H1 (cell line): ENCODE results near the gene KCNJ10. TPM values are rescaled to one million over a fixed set of nuclear protein-coding genes. Genes with fewer than 3 reads are reported as not detected.

Experiments used
- CTCF ChIA-PET: fragments of 300-600 bp; sonication (Branson Sonifier 250); formaldehyde crosslinking; loops from one replicate; lab custom pipeline; 2021; ENCODE audit not compliant: partially characterized antibody; lab: Charles Lee
- POLR2A ChIA-PET: fragments of 300-600 bp; sonication (Branson Sonifier 250); formaldehyde crosslinking; loops from one replicate; lab custom pipeline; 2021; ENCODE audit warnings: inconsistent platforms; ENCODE audit not compliant: partially characterized antibody; lab: Charles Lee
- DNase-seq, 2 experiments: peaks; one replicate each; pipeline versions ENCODE4 v3.0.0 to v3.0.0-alpha.2; 2010 to 2022; ENCODE audit warnings: low spot score in 2 of 2, low read depth in 1 of 2, mixed read lengths in 1 of 2
- FAIRE-seq: peaks from 2 replicates; lab custom pipeline; 2011; peaks lifted over from hg19 to GRCh38; lab: Jason Lieb, UNC
- H2AFZ ChIP-seq: 2 replicates; pipeline ENCODE4 v1.8.1; 2012; ENCODE audit warnings: low read length, inconsistent platforms
- H2AK5ac ChIP-seq: 2 replicates; pipeline ENCODE4 v1.6.1; 2013; ENCODE audit warnings: low read depth, low read length
- H2BK120ac ChIP-seq: replicated peaks from 2 replicates; pipeline ENCODE3; 2013; ENCODE audit warnings: low read depth, low read length, inconsistent platforms
- H2BK12ac ChIP-seq: 2 replicates; pipeline ENCODE4 v1.6.1; 2013; ENCODE audit warnings: low read depth, low read length
- H2BK15ac ChIP-seq: 2 replicates; pipeline ENCODE4 v1.6.1; 2013; ENCODE audit warnings: low read length
- H2BK20ac ChIP-seq: 2 replicates; pipeline ENCODE4 v1.6.1; 2013; ENCODE audit warnings: low read length
- H2BK5ac ChIP-seq: 2 replicates; pipeline ENCODE4 v1.6.1; 2013; ENCODE audit warnings: low read depth, low read length
- H3K14ac ChIP-seq: 2 replicates; pipeline ENCODE4 v1.6.1; 2013; ENCODE audit warnings: inconsistent platforms; ENCODE audit not compliant: insufficient read length
- H3K18ac ChIP-seq: 2 replicates; pipeline ENCODE4 v1.6.1; 2013; ENCODE audit warnings: low read length; ENCODE audit errors: extremely low read depth
- H3K23ac ChIP-seq: 2 replicates; pipeline ENCODE4 v1.6.1; 2013; ENCODE audit warnings: inconsistent platforms; ENCODE audit not compliant: insufficient read length
- H3K23me2 ChIP-seq: 2 replicates; pipeline ENCODE4 v1.6.1; 2013; ENCODE audit warnings: low read depth, low read length
- H3K27ac ChIP-seq: 2 replicates; pipeline ENCODE4 v1.6.1; 2011; ENCODE audit warnings: low read depth, low read length, inconsistent platforms
- H3K27me3 ChIP-seq, 4 experiments: replicated peaks in 1 of 4; 1 replicate in 1 of 4; 2 replicates in 3 of 4; pipeline versions ENCODE4 v1.6.1 to v1.8.1; 2011 to 2013; ENCODE audit warnings: low read length in 3 of 4, mild to moderate bottlenecking in 3 of 4, inconsistent platforms in 2 of 4, mixed read lengths in 2 of 4, moderate library complexity in 1 of 4; ENCODE audit not compliant: control insufficient read depth in 3 of 4, insufficient read depth in 3 of 4; ENCODE audit errors: extremely low read depth in 1 of 4
- H3K36me3 ChIP-seq, 4 experiments: 2 replicates each; pipeline versions ENCODE4 v1.6.1 to v1.8.1; 2011 to 2013; ENCODE audit warnings: mild to moderate bottlenecking in 4 of 4, low read length in 3 of 4, moderate library complexity in 2 of 4, control low read depth in 1 of 4, inconsistent platforms in 1 of 4; ENCODE audit not compliant: insufficient read depth in 4 of 4, control insufficient read depth in 2 of 4
- H3K4ac ChIP-seq: replicated peaks from 2 replicates; pipeline ENCODE3; 2013; ENCODE audit warnings: low read length, low read depth, mixed read lengths, inconsistent platforms; ENCODE audit not compliant: insufficient read length
- H3K4me1 ChIP-seq, 4 experiments: replicated peaks in 1 of 4; 1 replicate in 1 of 4; 2 replicates in 3 of 4; pipeline versions ENCODE4 v1.6.1 to v1.8.1; 2011 to 2013; ENCODE audit warnings: low read length in 3 of 4, inconsistent platforms in 2 of 4, mixed read lengths in 1 of 4; ENCODE audit not compliant: insufficient read depth in 4 of 4, control insufficient read depth in 3 of 4
- H3K4me2 ChIP-seq, 2 experiments: 2 replicates each; pipeline versions ENCODE4 v1.6.1 to v1.8.1; 2011 to 2013; ENCODE audit warnings: low read depth in 2 of 2, low read length in 2 of 2, control low read depth in 1 of 2, inconsistent platforms in 1 of 2, mild to moderate bottlenecking in 1 of 2; ENCODE audit not compliant: insufficient read depth in 1 of 2
- H3K4me3 ChIP-seq, 4 experiments: fragments of 200-600, 300-600 bp in 1 of 4; sonication (generic), shearing (Covaris generic), sonication (Bioruptor Twin) in 1 of 4; 2 replicates each; pipeline versions ENCODE4 v1.5.1 to v1.8.1; 2011 to 2016; ENCODE audit warnings: low read length in 4 of 4, low read depth in 3 of 4, control low read depth in 2 of 4, inconsistent platforms in 2 of 4, mild to moderate bottlenecking in 2 of 4, mixed read lengths in 1 of 4, moderate library complexity in 1 of 4; ENCODE audit not compliant: insufficient read depth in 2 of 4; ENCODE audit errors: extremely low read depth in 1 of 4
- H3K56ac ChIP-seq: replicated peaks from 2 replicates; pipeline ENCODE3; 2013; ENCODE audit warnings: low read depth, mild to moderate bottlenecking, mixed read lengths, low read length, inconsistent platforms; ENCODE audit not compliant: insufficient read length
- H3K79me1 ChIP-seq: 2 replicates; pipeline ENCODE4 v1.6.1; 2013; ENCODE audit warnings: low read depth, low read length, control low read depth
- H3K79me2 ChIP-seq, 2 experiments: 2 replicates each; pipeline versions ENCODE4 v1.6.1 to v1.8.1; 2012 to 2013; ENCODE audit warnings: low read length in 2 of 2, mild to moderate bottlenecking in 2 of 2, inconsistent platforms in 1 of 2; ENCODE audit not compliant: insufficient read depth in 2 of 2, control insufficient read depth in 1 of 2
- H3K9ac ChIP-seq, 4 experiments: replicated peaks in 1 of 4; 1 replicate in 1 of 4; 2 replicates in 3 of 4; pipeline versions ENCODE4 v1.6.1 to v1.8.1; 2011 to 2013; ENCODE audit warnings: low read depth in 3 of 4, low read length in 3 of 4, control low read depth in 2 of 4, mild to moderate bottlenecking in 2 of 4, moderate library complexity in 2 of 4, inconsistent platforms in 1 of 4; ENCODE audit errors: extremely low read depth in 1 of 4
- H3K9me3 ChIP-seq, 2 experiments: 2 replicates each; pipeline versions ENCODE4 v1.6.1 to v1.8.1; 2012 to 2013; ENCODE audit warnings: mild to moderate bottlenecking in 2 of 2, moderate library complexity in 2 of 2, control low read depth in 1 of 2, inconsistent platforms in 1 of 2, low read depth in 1 of 2, low read length in 1 of 2, mixed read lengths in 1 of 2; ENCODE audit not compliant: insufficient read depth in 2 of 2
- H4K20me1 ChIP-seq, 2 experiments: replicated peaks in 1 of 2; 2 replicates each; pipeline versions ENCODE3 to v1.8.1; 2011 to 2013; ENCODE audit warnings: inconsistent platforms in 2 of 2, low read length in 2 of 2, mild to moderate bottlenecking in 1 of 2; ENCODE audit not compliant: insufficient read depth in 2 of 2, control insufficient read depth in 1 of 2
- H4K5ac ChIP-seq: 2 replicates; pipeline ENCODE4 v1.6.1; 2013; ENCODE audit warnings: low read length, low read depth, mixed read lengths, inconsistent platforms; ENCODE audit not compliant: insufficient read length
- H4K8ac ChIP-seq: 2 replicates; pipeline ENCODE4 v1.8.0; 2013; ENCODE audit warnings: mild to moderate bottlenecking, moderate library complexity, low read length, inconsistent platforms; ENCODE audit not compliant: insufficient read depth; ENCODE audit errors: extremely low read depth
- H4K91ac ChIP-seq: replicated peaks from 2 replicates; pipeline ENCODE3; 2013; ENCODE audit warnings: low read length, mixed read lengths, inconsistent platforms; ENCODE audit not compliant: insufficient read length
- BRCA1 ChIP-seq: IDR thresholded peaks from 2 replicates; pipeline ENCODE4 v1.6.1; 2012; ENCODE audit warnings: low read depth, low read length, improper control_type of control experiment
- E2F6 ChIP-seq: IDR thresholded peaks from 2 replicates; pipeline ENCODE4 v1.6.1; 2012; ENCODE audit warnings: inconsistent platforms
- SP2 ChIP-seq: IDR thresholded peaks from 2 replicates; pipeline ENCODE4 v1.6.1; 2012; ENCODE audit warnings: mild to moderate bottlenecking, low read length, inconsistent platforms
- SUZ12 ChIP-seq: fragments of 200-600 bp; sonication (generic); IDR thresholded peaks from 2 replicates; pipeline ENCODE4 v1.6.1; 2012; ENCODE audit warnings: mild to moderate bottlenecking, inconsistent platforms, low read length, moderate library complexity, mixed read lengths
- TAF1 ChIP-seq: IDR thresholded peaks from 2 replicates; pipeline ENCODE4 v1.6.1; 2011; ENCODE audit warnings: mild to moderate bottlenecking, low read depth, low read length
- TEAD4 ChIP-seq: IDR thresholded peaks from 2 replicates; pipeline ENCODE4 v1.6.1; 2012; ENCODE audit warnings: low read depth, low read length, inconsistent platforms, mixed read lengths
- USF2 ChIP-seq: IDR thresholded peaks from 2 replicates; pipeline ENCODE4 v1.6.1; 2011; ENCODE audit warnings: low read length, improper control_type of control experiment
- WGBS, 2 experiments: shearing (Covaris generic) in 1 of 2; methylation state at CpG; one replicate each; pipeline versions ENCODE4 v1.1.6 to v1.1.7; 2013 to 2015; ENCODE audit warnings: low lambda C conversion rate in 2 of 2, mixed read lengths in 2 of 2, inconsistent platforms in 1 of 2, low coverage in 1 of 2, missing lambda C conversion rate in 1 of 2; ENCODE audit not compliant: insufficient replicate concordance in 2 of 2, insufficient coverage in 1 of 2, insufficient read length in 1 of 2; ENCODE audit errors: extremely low coverage in 1 of 2, missing lambda C conversion rate in 1 of 2; 5-methylcytosine and 5-hydroxymethylcytosine counted together
- polyA plus RNA-seq, 7 experiments: library from polyadenylated mRNA; depleted of rRNA in 3 of 7; stranded (reverse) in 5 of 7; unstranded in 2 of 7; fragments of >200 nt in 5 of 7; fragments of 200-250 nt in 2 of 7; gene quantifications; 1 replicate in 5 of 7; 2 replicates in 1 of 7; 4 replicates in 1 of 7; pipeline versions ENCODE4 v1.2.1 to v1.2.3, GENCODE V29; 2011 to 2013; ENCODE audit warnings: missing spikeins in 2 of 7, mixed read lengths in 2 of 7
- total RNA-seq: library from RNA; stranded (reverse); fragmentation: NEBNext Ultra II Directional; extraction: Animal tissue kit (Norgen Biotek cat#: 25700); gene quantifications from 2 replicates; pipeline ENCODE4 v1.2.1, GENCODE V29; 2021

Gene KCNJ10
- total and polyA plus RNA-seq, 2 of the 8 experiments (the other 6 are each of a cell fraction or from before 2014, with no cell fraction given): 1.7 to 2.4 TPM

- H3K18ac ChIP-seq: no peak overlapping the region
- H4K5ac ChIP-seq: no peak overlapping the region
- CTCF ChIA-PET: interaction anchor here (1.2 to 50.1 kb wide), 5 partner anchors 4 to 238 kb away, joined by 3 to 1874 read pairs (median 4); partner anchors contain the start of genes IGSF8, KCNJ10 and KCNJ9
- H3K4ac ChIP-seq: no peak overlapping the region
- H2BK12ac ChIP-seq: no peak overlapping the region
- no peak overlapping the region for H2BK15ac ChIP-seq
- H3K27ac ChIP-seq: no peak overlapping the region
- no peak overlapping the region for H3K14ac ChIP-seq
- H3K4me1 ChIP-seq: peaks cover 3 to 8% (median 4%) of the 10 kb centered on the region in 4 experiments; a peak in 4 of 7 replicates
- POLR2A ChIA-PET: interaction anchor here (1.1 to 1.7 kb wide), 3 partner anchors 10 to 15 kb away, joined by 3 to 6 read pairs (median 4); no protein-coding TSS in a partner anchor
- no peaks in the 10 kb centered on the region for H3K23me2 ChIP-seq
- 83% methylated on average over 6 of the region's 6 CpGs; no CpG with 5 or more reads in 1 of the 2 experiments for WGBS, 2 experiments
- H4K20me1 ChIP-seq: no peaks in the 10 kb centered on the region
- H3K4me3 ChIP-seq: no peak overlapping the region
- no peak overlapping the region for H2BK120ac ChIP-seq
- H2AK5ac ChIP-seq: no peak overlapping the region
- TF ChIP-seq BRCA1 (no peak), SP2 (no peak), TAF1 (no peak), TEAD4 (no peak), USF2 (no peak), SUZ12 (no peak), E2F6 (no peak)
- no peak overlapping the region for H2BK20ac ChIP-seq
- H3K23ac ChIP-seq: no peak overlapping the region
- H3K4me2 ChIP-seq: no peak overlapping the region
- H3K56ac ChIP-seq: no peak overlapping the region
- H2AFZ ChIP-seq: no peak overlapping the region
- H2BK5ac ChIP-seq: no peak overlapping the region
- no peak for DNase-seq
- no peak for FAIRE-seq
- no peaks in the 10 kb centered on the region for H3K36me3 ChIP-seq
- peaks cover 0 to 3% (median under 1%) of the 10 kb centered on the region in 4 experiments; a peak in 3 of 7 replicates for H3K27me3 ChIP-seq
- H3K79me2 ChIP-seq: no peaks in the 10 kb centered on the region
- H4K91ac ChIP-seq: no peak overlapping the region
- H3K9ac ChIP-seq: no peak overlapping the region
- no peaks in the 10 kb centered on the region for H3K9me3 ChIP-seq
- no peak overlapping the region for H4K8ac ChIP-seq
- H3K79me1 ChIP-seq: no peaks in the 10 kb centered on the region
Observed at GRCh38 chr1:160052936-160053335, 17.0 kb downstream of the KCNJ10 start.
